HFFc6 (cell line): ENCODE measurements around the gene TYW1. TPM values are rescaled to one million over a fixed set of nuclear protein-coding genes. Genes with fewer than 3 reads are reported as not detected.
"Not testable (repeated sequence)": the region's sequence is repeated elsewhere in the genome, so short reads cannot be mapped to it uniquely, and the experiment has no call there.

ENCODE experiments used
- DNase-seq: peaks from one replicate; pipeline ENCODE4 v3.0.0-alpha.2; 2018
- H3K27ac Mint-ChIP-seq: 2 replicates; pipeline ENCODE4 v1.8.0; 2020; ENCODE audit warnings: mild to moderate bottlenecking, mixed read lengths
- H3K27me3 Mint-ChIP-seq: 2 replicates; pipeline ENCODE4 v1.8.0; 2021; ENCODE audit warnings: mild to moderate bottlenecking, moderate library complexity, mixed read lengths; ENCODE audit not compliant: insufficient read depth
- H3K36me3 Mint-ChIP-seq: 2 replicates; pipeline ENCODE4 v1.8.0; 2021; ENCODE audit warnings: low read depth, mixed read lengths
- H3K4me1 Mint-ChIP-seq: 2 replicates; pipeline ENCODE4 v1.8.0; 2020; ENCODE audit warnings: low read depth, mixed read lengths
- H3K4me3 Mint-ChIP-seq: 2 replicates; pipeline ENCODE4 v1.8.0; 2020; ENCODE audit warnings: mild to moderate bottlenecking, moderate library complexity, mixed read lengths
- H3K9me3 Mint-ChIP-seq: 2 replicates; pipeline ENCODE4 v1.8.0; 2020; ENCODE audit warnings: mild to moderate bottlenecking, mixed read lengths
- total RNA-seq, 6 experiments: library from RNA; stranded (reverse); fragmentation: NEBNext Ultra II Directional; extraction: Animal tissue kit (Norgen Biotek cat#: 25700); gene quantifications; 2 replicates in 1 of 6; 3 replicates in 5 of 6; pipeline ENCODE4 v1.2.3, GENCODE V29; 2021

The TYW1 gene
- total RNA-seq, 6 experiments from 2014 or later, result 12.7 to 18.1 (median 15.3) TPM

GRCh38 chr7:67184912-67185659, 188.5 kb downstream of the TYW1 start:
- not testable (repeated sequence) for H3K4me3 Mint-ChIP-seq, H3K4me1 Mint-ChIP-seq, H3K36me3 Mint-ChIP-seq, H3K27ac Mint-ChIP-seq, DNase-seq, H3K27me3 Mint-ChIP-seq, H3K9me3 Mint-ChIP-seq

- H3K4me1 Mint-ChIP-seq, H3K9me3 Mint-ChIP-seq, H3K27me3 Mint-ChIP-seq, H3K36me3 Mint-ChIP-seq, DNase-seq, H3K27ac Mint-ChIP-seq, H3K4me3 Mint-ChIP-seq: not testable (repeated sequence)
These were observed 189.1 kb downstream of the TYW1 start for GRCh38 chr7:67185660-67186129.

GRCh38 chr7:67189160-67189559, 192.5 kb downstream of the TYW1 start:
- H3K9me3 Mint-ChIP-seq, H3K36me3 Mint-ChIP-seq, H3K27ac Mint-ChIP-seq: not testable (repeated sequence)

GRCh38 chr7:67189801-67190465, 193.3 kb downstream of the TYW1 start:
- H3K4me1 Mint-ChIP-seq, result peaks cover 18% of the 10 kb centered on the region
- H3K36me3 Mint-ChIP-seq, DNase-seq, H3K27ac Mint-ChIP-seq, H3K27me3 Mint-ChIP-seq, H3K9me3 Mint-ChIP-seq, H3K4me3 Mint-ChIP-seq: not testable (repeated sequence)

More at GRCh38 chr7:67189160-67189559, 192.5 kb downstream of the TYW1 start:
- DNase-seq, H3K27me3 Mint-ChIP-seq, H3K4me3 Mint-ChIP-seq: not testable (repeated sequence)
- peaks cover 18% of the 10 kb centered on the region for H3K4me1 Mint-ChIP-seq

- DNase-seq, H3K27ac Mint-ChIP-seq: not testable (repeated sequence)
These were observed 194.5 kb downstream of the TYW1 start for GRCh38 chr7:67191002-67191720.

GRCh38 chr7:67192123-67192702, 195.6 kb downstream of the TYW1 start:
- H3K4me3 Mint-ChIP-seq, H3K27me3 Mint-ChIP-seq, H3K9me3 Mint-ChIP-seq: not testable (repeated sequence)
- peak; percentile 50 for DNase-seq
- Mint-ChIP-seq H3K36me3 (peaks cover 15% of the 10 kb centered on the region), H3K27ac (peak overlapping the region; percentile 4; the same call in 1 of the 2 replicates), H3K4me1 (peaks cover 18% of the 10 kb centered on the region)

More at GRCh38 chr7:67191002-67191720, 194.5 kb downstream of the TYW1 start:
- not testable (repeated sequence) for H3K9me3 Mint-ChIP-seq, H3K36me3 Mint-ChIP-seq, H3K27me3 Mint-ChIP-seq, H3K4me3 Mint-ChIP-seq
- H3K4me1 Mint-ChIP-seq, result peaks cover 18% of the 10 kb centered on the region

- peak overlapping the region; percentile 34; the same call in 1 of the 2 replicates for H3K27ac Mint-ChIP-seq
- peak; percentile 11 for DNase-seq
- H3K9me3 Mint-ChIP-seq, H3K4me3 Mint-ChIP-seq, H3K27me3 Mint-ChIP-seq: not testable (repeated sequence)
- H3K4me1 Mint-ChIP-seq, result peaks cover 18% of the 10 kb centered on the region
- peaks cover 15% of the 10 kb centered on the region for H3K36me3 Mint-ChIP-seq
These were observed 196.4 kb downstream of the TYW1 start for GRCh38 chr7:67192889-67193613.

- not testable (repeated sequence) for H3K4me3 Mint-ChIP-seq, H3K27ac Mint-ChIP-seq, H3K9me3 Mint-ChIP-seq, DNase-seq, H3K27me3 Mint-ChIP-seq
- Mint-ChIP-seq H3K4me1 (peaks cover 12% of the 10 kb centered on the region), H3K36me3 (peaks cover 23% of the 10 kb centered on the region)
These were observed 199.5 kb downstream of the TYW1 start for GRCh38 chr7:67196176-67196575.

- H3K27ac Mint-ChIP-seq, H3K9me3 Mint-ChIP-seq, H3K4me1 Mint-ChIP-seq, H3K4me3 Mint-ChIP-seq, DNase-seq, H3K27me3 Mint-ChIP-seq: not testable (repeated sequence)
- H3K36me3 Mint-ChIP-seq, result peaks cover 23% of the 10 kb centered on the region
These were observed 202.4 kb downstream of the TYW1 start for GRCh38 chr7:67198865-67199526.

GRCh38 chr7:67205772-67206171, 209.1 kb downstream of the TYW1 start:
- not testable (repeated sequence) for H3K9me3 Mint-ChIP-seq, H3K27ac Mint-ChIP-seq, H3K4me3 Mint-ChIP-seq

More at GRCh38 chr7:67205772-67206171, 209.1 kb downstream of the TYW1 start:
- not testable (repeated sequence) for H3K36me3 Mint-ChIP-seq, H3K27me3 Mint-ChIP-seq, H3K4me1 Mint-ChIP-seq, DNase-seq
